GM13977 (cell line): ENCODE data around the gene KRT28.

Source experiments
- DNase-seq: peaks from one replicate; pipeline ENCODE4 v3.0.0; 2012; ENCODE audit warnings: low spot score
- CTCF ChIP-seq: IDR thresholded peaks from 2 replicates; pipeline ENCODE4 v1.5.1; 2012; ENCODE audit warnings: mild to moderate bottlenecking, control low read depth; ENCODE audit not compliant: insufficient read depth; ENCODE audit errors: extremely low read depth, missing control alignments
- in situ Hi-C: fragments of 300-500 bp; cut with MboI; formaldehyde crosslinking; loops from one replicate; pipeline ENCODE4 v1.12.0; 2022; ENCODE audit warnings: low sequenced_read_pairs, low pct_unique_long_range_greater_than_20kb, mixed read lengths, inconsistent platforms; ENCODE audit not compliant: unreplicated experiment

The KRT28 gene

GRCh38 chr17:40799859-40800258 is at the start of gene KRT28:
Gene KRT28 (minus strand): TSS chr17:40799959. CDS start chr17:40799893, 66 bp downstream.
- DNase-seq: no peak
- in situ Hi-C loops: loop anchor here (10.0 kb wide), 1 partner anchor 175 kb away; no protein-coding TSS in a partner anchor
- no peak for TF ChIP-seq CTCF

- no peak for TF ChIP-seq CTCF
- in situ Hi-C loops: no loop called here
- DNase-seq: no peak
Measured at GRCh38 chr17:40848583-40849235, 49.0 kb upstream of the KRT28 start.

- in situ Hi-C loops: no loop called here
- TF ChIP-seq CTCF: no peak
- DNase-seq: no peak
Measured at GRCh38 chr17:40846515-40847144, 46.9 kb upstream of the KRT28 start.

GRCh38 chr17:40844671-40845107 is 44.9 kb upstream of the KRT28 start:
- DNase-seq: no peak
- no peak for TF ChIP-seq CTCF
- in situ Hi-C loops: no loop called here

- no peak for DNase-seq
- in situ Hi-C loops: no loop called here
- TF ChIP-seq CTCF: no peak
Measured at GRCh38 chr17:40843242-40843641, 43.5 kb upstream of the KRT28 start.

GRCh38 chr17:40841246-40841645 is 41.5 kb upstream of the KRT28 start:
- TF ChIP-seq CTCF: no peak
- no peak for DNase-seq
- in situ Hi-C loops: no loop called here

- DNase-seq: no peak
- in situ Hi-C loops: no loop called here
Measured at GRCh38 chr17:40839194-40839593, 39.4 kb upstream of the KRT28 start.

More at GRCh38 chr17:40839194-40839593, 39.4 kb upstream of the KRT28 start:
- no peak for TF ChIP-seq CTCF
